CD4-positive, alpha-beta memory T cell (primary cell): ENCODE data around the gene PLA2G4E. TPM values are rescaled to one million over a fixed set of nuclear protein-coding genes. Genes with fewer than 3 reads are reported as not detected.
A peak's percentile ranks its signal among the peaks of the same experiment; 100 is the strongest.

Source experiments
- CTCF ChIA-PET: fragments of 350-600 bp; sonication (Branson Sonifier 250); formaldehyde crosslinking; loops from one replicate; lab custom pipeline; 2021; ENCODE audit warnings: inconsistent platforms; ENCODE audit not compliant: partially characterized antibody; lab: Charles Lee
- POLR2A ChIA-PET: fragments of 350-600 bp; sonication (Branson Sonifier 250); formaldehyde crosslinking; loops from one replicate; lab custom pipeline; 2021; ENCODE audit not compliant: partially characterized antibody; lab: Charles Lee
- DNase-seq, 5 donors: peaks; one replicate each; pipeline versions ENCODE4 v3.0.0 to v3.0.0-alpha.2; 2020 to 2022; ENCODE audit warnings: mixed read lengths in 1 of 5
- H3K27ac ChIP-seq: one replicate; pipeline ENCODE4 v1.7.0; 2013; ENCODE audit warnings: low read depth, low read length
- H3K27me3 ChIP-seq: 2 replicates; pipeline ENCODE4 v1.7.0; 2013; ENCODE audit warnings: mild to moderate bottlenecking, low read length, moderate library complexity; ENCODE audit not compliant: insufficient read depth
- H3K36me3 ChIP-seq: 2 replicates; pipeline ENCODE4 v1.7.0; 2013; ENCODE audit warnings: mild to moderate bottlenecking, low read length, moderate library complexity; ENCODE audit not compliant: insufficient read depth
- H3K4me1 ChIP-seq: 2 replicates; pipeline ENCODE4 v1.7.0; 2013; ENCODE audit warnings: mild to moderate bottlenecking, low read length, moderate library complexity; ENCODE audit not compliant: insufficient read depth
- H3K4me3 ChIP-seq, 2 donors: one replicate each; pipeline ENCODE4 v1.7.0; 2013; ENCODE audit warnings: low read length in 2 of 2, mild to moderate bottlenecking in 1 of 2
- H3K9me3 ChIP-seq, 2 donors: one replicate each; pipeline ENCODE4 v1.7.0; 2013; ENCODE audit warnings: low read length in 2 of 2, control low read depth in 1 of 2; ENCODE audit not compliant: control insufficient read depth in 1 of 2
- H3K27ac Mint-ChIP-seq, 7 donors: one replicate each; pipeline ENCODE4 v1.8.0; 2020 to 2021; ENCODE audit warnings: mixed read lengths in 7 of 7, mild to moderate bottlenecking in 6 of 7, inconsistent platforms in 3 of 7, moderate library complexity in 3 of 7
- H3K27me3 Mint-ChIP-seq, 2 donors: one replicate each; pipeline ENCODE4 v1.8.0; 2020 to 2021; ENCODE audit warnings: mixed read lengths in 2 of 2
- H3K36me3 Mint-ChIP-seq, 2 donors: one replicate each; pipeline ENCODE4 v1.8.0; 2020 to 2021; ENCODE audit warnings: mixed read lengths in 2 of 2, inconsistent platforms in 1 of 2, mild to moderate bottlenecking in 1 of 2
- H3K4me1 Mint-ChIP-seq, 4 donors: one replicate each; pipeline ENCODE4 v1.8.0; 2020 to 2021; ENCODE audit warnings: mixed read lengths in 4 of 4, mild to moderate bottlenecking in 1 of 4
- H3K4me3 Mint-ChIP-seq, 8 donors: one replicate each; pipeline ENCODE4 v1.8.0; 2020 to 2021; ENCODE audit warnings: mixed read lengths in 8 of 8, mild to moderate bottlenecking in 7 of 8, moderate library complexity in 6 of 8, inconsistent platforms in 3 of 8
- H3K9me3 Mint-ChIP-seq, 8 donors: one replicate each; pipeline ENCODE4 v1.8.0; 2020 to 2021; ENCODE audit warnings: mixed read lengths in 8 of 8, mild to moderate bottlenecking in 5 of 8, inconsistent platforms in 3 of 8, moderate library complexity in 1 of 8
- intact Hi-C: fragments of 100-400 bp; cut with micrococcal nuclease; formaldehyde crosslinking; loops from one replicate; pipeline ENCODE4 v1.15.1; 2023
- polyA plus RNA-seq, 2 donors: library from polyadenylated mRNA; unstranded; fragments of 300-500 nt; fragmentation: Illumina TruSeq; gene quantifications; one replicate each; pipeline ENCODE4 v1.2.3, GENCODE V29; 2021
- total RNA-seq, 2 experiments: library from RNA; stranded (reverse); gene quantifications; one replicate each; pipeline ENCODE4 v1.2.3, GENCODE V29; 2021

Gene PLA2G4E
- total and polyA plus RNA-seq, 4 experiments from 2014 or later, result not detected

GRCh38 chr15:41980654-41981323 is 40.1 kb downstream of the PLA2G4E start:
- Mint-ChIP-seq H3K4me3 (no peak overlapping the region), H3K36me3 (no peaks in the 10 kb centered on the region), H3K4me1 (peaks cover 0 to 12% (median 5%) of the 10 kb centered on the region in 4 donors), H3K27me3 (peaks cover under 1 to 3% of the 10 kb centered on the region in 2 donors), H3K9me3 (no peaks in the 10 kb centered on the region), H3K27ac (peak overlapping the region in 2 of 7 donors; percentile 6 to 17)
- H3K27me3 ChIP-seq, result no peaks in the 10 kb centered on the region
- H3K9me3 ChIP-seq, result no peaks in the 10 kb centered on the region
- POLR2A ChIA-PET, result interaction anchor here (1.9 kb wide), 1 partner anchor 9 kb away, joined by 6 read pairs; the partner anchor contains the start of gene EHD4
- intact Hi-C loops, result no loop called here
- no peaks in the 10 kb centered on the region for H3K4me1 ChIP-seq
- no peak overlapping the region for H3K4me3 ChIP-seq
- no peak overlapping the region for H3K27ac ChIP-seq
- no peak for DNase-seq
- CTCF ChIA-PET, result interaction anchor here (1.4 to 2.6 kb wide), 3 partner anchors 8 to 155 kb away, joined by 3 to 14 read pairs (median 6); partner anchors contain the start of gene EHD4
- H3K36me3 ChIP-seq, result no peaks in the 10 kb centered on the region

- no peak overlapping the region for H3K4me3 ChIP-seq
- Mint-ChIP-seq H3K4me3 (no peak overlapping the region), H3K27me3 (peaks cover 4 to 5% of the 10 kb centered on the region in 2 donors), H3K9me3 (no peaks in the 10 kb centered on the region), H3K27ac (no peak overlapping the region), H3K36me3 (no peaks in the 10 kb centered on the region), H3K4me1 (peaks cover 0 to 12% (median 5%) of the 10 kb centered on the region in 4 donors)
- DNase-seq, result no peak
- H3K27ac ChIP-seq, result no peak overlapping the region
- CTCF ChIA-PET, result interaction anchor here (1.1 to 2.6 kb wide), 4 partner anchors 11 to 156 kb away, joined by 3 to 14 read pairs (median 4); no protein-coding TSS in a partner anchor
- intact Hi-C loops, result no loop called here
- H3K27me3 ChIP-seq, result no peaks in the 10 kb centered on the region
- H3K4me1 ChIP-seq, result no peaks in the 10 kb centered on the region
- no peaks in the 10 kb centered on the region for H3K36me3 ChIP-seq
- H3K9me3 ChIP-seq, result no peaks in the 10 kb centered on the region
- POLR2A ChIA-PET, result interaction anchor here (1.7 kb wide), 1 partner anchor 10 kb away, joined by 3 read pairs; no protein-coding TSS in a partner anchor
Measured at GRCh38 chr15:41979493-41980266, 41.2 kb downstream of the PLA2G4E start.

- no peak for DNase-seq
- no peaks in the 10 kb centered on the region for H3K4me1 ChIP-seq
- POLR2A ChIA-PET, result interaction anchor here (1.7 kb wide), 1 partner anchor 9 kb away, joined by 3 read pairs; no protein-coding TSS in a partner anchor
- no peaks in the 10 kb centered on the region for H3K9me3 ChIP-seq
- CTCF ChIA-PET, result interaction anchor here (1.1 kb wide), 2 partner anchors 14 to 79 kb away, joined by 4 read pairs; no protein-coding TSS in a partner anchor
- H3K9me3 Mint-ChIP-seq, result no peaks in the 10 kb centered on the region
- H3K4me3 Mint-ChIP-seq, result no peak overlapping the region
- H3K36me3 Mint-ChIP-seq, result no peaks in the 10 kb centered on the region
- no peaks in the 10 kb centered on the region for H3K27me3 ChIP-seq
- intact Hi-C loops, result no loop called here
- no peak overlapping the region for H3K4me3 ChIP-seq
- peaks cover 5% of the 10 kb centered on the region in 2 donors for H3K27me3 Mint-ChIP-seq
- H3K27ac ChIP-seq, result no peak overlapping the region
- H3K4me1 Mint-ChIP-seq, result peaks cover 0 to 12% (median 6%) of the 10 kb centered on the region in 4 donors
- H3K36me3 ChIP-seq, result no peaks in the 10 kb centered on the region
- no peak overlapping the region for H3K27ac Mint-ChIP-seq
Measured at GRCh38 chr15:41978534-41978933, 42.3 kb downstream of the PLA2G4E start.

- intact Hi-C loops, result no loop called here
- no peak overlapping the region for H3K4me3 ChIP-seq
- no peaks in the 10 kb centered on the region for H3K9me3 ChIP-seq
- H3K4me1 Mint-ChIP-seq, result peaks cover 2 to 17% (median 7%) of the 10 kb centered on the region in 4 donors
- H3K4me3 Mint-ChIP-seq, result no peak overlapping the region
- H3K27ac Mint-ChIP-seq, result peak overlapping the region in 1 of 7 donors; percentile 4
- no peak for DNase-seq
- peaks cover 0 to under 1% of the 10 kb centered on the region in 2 donors for H3K36me3 Mint-ChIP-seq
- no peak overlapping the region for H3K27ac ChIP-seq
- H3K9me3 Mint-ChIP-seq, result no peaks in the 10 kb centered on the region
- no peaks in the 10 kb centered on the region for H3K27me3 ChIP-seq
- ChIA-PET POLR2A (no interaction called here), CTCF (interaction anchor here (0.8 to 1.1 kb wide), 3 partner anchors 10 to 12 kb away, joined by 3 to 4 read pairs (median 3); no protein-coding TSS in a partner anchor)
- H3K4me1 ChIP-seq, result peaks cover 4% of the 10 kb centered on the region
- no peaks in the 10 kb centered on the region for H3K36me3 ChIP-seq
- peaks cover 5% of the 10 kb centered on the region in 2 donors for H3K27me3 Mint-ChIP-seq
Measured at GRCh38 chr15:41977757-41978383, 43.0 kb downstream of the PLA2G4E start.

- Histone ChIP-seq H3K27me3 (no peaks in the 10 kb centered on the region), H3K4me1 (peaks cover 18% of the 10 kb centered on the region), H3K27ac (no peak overlapping the region), H3K4me3 (no peak overlapping the region), H3K9me3 (no peaks in the 10 kb centered on the region), H3K36me3 (no peaks in the 10 kb centered on the region)
- H3K27me3 Mint-ChIP-seq, result peaks cover 5% of the 10 kb centered on the region in 2 donors
- intact Hi-C loops, result no loop called here
- peaks cover 10 to 21% (median 16%) of the 10 kb centered on the region in 4 donors for H3K4me1 Mint-ChIP-seq
- peak overlapping the region in 2 of 7 donors; percentile 83 to 87 for H3K27ac Mint-ChIP-seq
- peaks cover 0 to 12% of the 10 kb centered on the region in 2 donors for H3K36me3 Mint-ChIP-seq
- no peak for DNase-seq
- no peaks in the 10 kb centered on the region for H3K9me3 Mint-ChIP-seq
- no peak overlapping the region for H3K4me3 Mint-ChIP-seq
- CTCF ChIA-PET, result no interaction called here
- POLR2A ChIA-PET, result no interaction called here
Measured at GRCh38 chr15:41975669-41976068, 45.2 kb downstream of the PLA2G4E start.

GRCh38 chr15:41974041-41974440 is 46.8 kb downstream of the PLA2G4E start:
- peaks cover 20 to 38% (median 27%) of the 10 kb centered on the region in 4 donors for H3K4me1 Mint-ChIP-seq
- CTCF ChIA-PET, result interaction anchor here (0.9 to 5.9 kb wide), 4 partner anchors 16 to 201 kb away, joined by 3 to 71 read pairs (median 16); partner anchors contain the start of gene MAPKBP1

More at GRCh38 chr15:41974041-41974440, 46.8 kb downstream of the PLA2G4E start:
- H3K36me3 Mint-ChIP-seq, result peaks cover 0 to 12% of the 10 kb centered on the region in 2 donors
- no peaks in the 10 kb centered on the region for H3K27me3 ChIP-seq
- peaks cover 35% of the 10 kb centered on the region for H3K4me1 ChIP-seq
- no peak overlapping the region for H3K27ac ChIP-seq
- POLR2A ChIA-PET, result interaction anchor here (9.6 kb wide), 1 partner anchor 37 kb away, joined by 245 read pairs; no protein-coding TSS in a partner anchor
- H3K9me3 Mint-ChIP-seq, result no peaks in the 10 kb centered on the region
- intact Hi-C loops, result loop anchor here (5.0 kb wide), 3 partner anchors 72 to 312 kb away; partner anchors contain the start of genes GANC, MGA and TMEM87A
- peaks cover 5% of the 10 kb centered on the region in 2 donors for H3K27me3 Mint-ChIP-seq
- peak overlapping the region in 1 of 8 donors; percentile 58 for H3K4me3 Mint-ChIP-seq
- no peak overlapping the region for H3K4me3 ChIP-seq
- H3K9me3 ChIP-seq, result no peaks in the 10 kb centered on the region
- no peaks in the 10 kb centered on the region for H3K36me3 ChIP-seq
- no peak for DNase-seq
- peak overlapping the region in 1 of 7 donors; percentile 4 for H3K27ac Mint-ChIP-seq
